Measurements from ENCODE around the gene GABRB1. TPM values are rescaled to one million over a fixed set of nuclear protein-coding genes. Genes with fewer than 3 reads are reported as not detected.
A peak's percentile ranks its signal among the peaks of the same experiment; 100 is the strongest.

Gene GABRB1
- total and polyA plus RNA-seq, 2 experiments from 2014 or later, result not detected

DNA sequence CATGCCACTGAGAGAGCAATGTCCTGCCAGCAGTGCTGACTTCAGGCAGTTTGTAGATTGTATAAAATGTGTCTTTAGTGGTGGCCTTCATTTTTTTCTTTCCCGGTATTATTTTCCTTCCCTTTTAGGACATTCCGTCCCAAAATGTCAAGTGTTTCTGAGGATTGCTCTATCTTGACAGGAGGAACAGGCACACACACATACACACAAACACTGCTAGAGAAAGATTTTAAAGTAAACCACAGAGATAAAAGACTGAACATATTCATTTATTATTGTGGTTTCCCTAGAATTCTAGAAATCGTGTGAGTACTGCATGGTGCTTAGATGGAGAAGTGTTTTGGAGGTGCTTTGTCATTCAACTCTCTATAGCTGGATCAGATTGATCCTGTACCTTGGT, 111.9 kb downstream of the GABRB1 start:
- Histone ChIP-seq H3K4me1 (ENCODE audit: insufficient read depth) (no peaks in the 10 kb centered on the region), H3K4me2 (ENCODE audit: unreplicated experiment) (no peak overlapping the region), H3K27ac (no peak overlapping the region), H3K9ac (no peak overlapping the region), H3K9me3 (ENCODE audit: low read depth) (no peaks in the 10 kb centered on the region), H3K4me3 (no peak overlapping the region), H2AFZ (no peak overlapping the region), H3K36me3 (ENCODE audit: low read depth) (no peaks in the 10 kb centered on the region), H3K9me2 (ENCODE audit: insufficient read depth) (no peaks in the 10 kb centered on the region), H4K20me1 (ENCODE audit: insufficient read depth) (no peaks in the 10 kb centered on the region), H3K27me3 (replicated peaks; ENCODE audit: insufficient read depth) (no peaks in the 10 kb centered on the region; the same call in 1 of the 2 replicates), H3K79me2 (ENCODE audit: insufficient read depth) (no peaks in the 10 kb centered on the region), H3F3A (ENCODE audit: insufficient read depth) (no peaks in the 10 kb centered on the region)
- 39 to 42% methylated on average over 3 of the region's 3 CpGs for WGBS, 2 experiments (ENCODE audit: low coverage in 1 of 2, low lambda C conversion rate in 2 of 2, missing lambda C conversion rate in 2 of 2)
- no peak for DNase-seq
- in situ Hi-C loops (cut with MboI), result no loop called here
- TF ChIP-seq EZH2phosphoT487 (IDR thresholded peaks at IDR 0.05; ENCODE audit: insufficient read depth, low read depth), result no peak
- TF ChIP-seq EZH2 (IDR thresholded peaks at IDR 0.05; ENCODE audit: insufficient read depth, poor library complexity, severe bottlenecking), result no peak

DNA sequence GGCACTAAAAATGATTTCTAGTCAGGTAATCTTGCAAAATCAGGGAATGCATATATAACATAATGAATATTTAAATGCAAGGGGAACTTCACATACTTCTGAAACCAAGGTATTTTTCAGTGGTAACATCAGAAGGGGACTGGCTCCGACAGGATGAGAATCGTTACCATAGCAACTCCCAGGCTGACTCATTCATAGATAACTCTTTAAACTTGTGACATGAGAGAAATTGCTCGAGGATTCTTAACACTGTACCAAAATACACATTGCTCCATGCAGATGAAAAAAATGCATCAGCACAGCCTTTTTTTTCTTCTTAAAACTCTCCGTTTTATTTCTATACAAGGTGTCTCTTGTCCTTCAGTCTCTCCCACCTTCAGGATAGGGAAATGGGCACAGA, 114.3 kb downstream of the GABRB1 start:
- no peak for TF ChIP-seq EZH2phosphoT487 (IDR thresholded peaks at IDR 0.05; ENCODE audit: insufficient read depth, low read depth)
- no peak for TF ChIP-seq EZH2 (IDR thresholded peaks at IDR 0.05; ENCODE audit: insufficient read depth, poor library complexity, severe bottlenecking)
- H3K79me2 ChIP-seq (ENCODE audit: insufficient read depth), result no peaks in the 10 kb centered on the region
- H2AFZ ChIP-seq, result no peak overlapping the region
- H3K4me1 ChIP-seq (ENCODE audit: insufficient read depth), result no peaks in the 10 kb centered on the region
- H3K27me3 ChIP-seq (replicated peaks; ENCODE audit: insufficient read depth), result no peaks in the 10 kb centered on the region; the same call in 1 of the 2 replicates
- H3K36me3 ChIP-seq (ENCODE audit: low read depth), result no peaks in the 10 kb centered on the region
- H4K20me1 ChIP-seq (ENCODE audit: insufficient read depth), result no peaks in the 10 kb centered on the region
- H3K9me2 ChIP-seq (ENCODE audit: insufficient read depth), result no peaks in the 10 kb centered on the region
- H3K9me3 ChIP-seq (ENCODE audit: low read depth), result no peaks in the 10 kb centered on the region
- H3K4me3 ChIP-seq, result no peak overlapping the region
- no peak overlapping the region for H3K4me2 ChIP-seq (ENCODE audit: unreplicated experiment)
- in situ Hi-C loops (cut with MboI), result no loop called here
- no peak overlapping the region for H3K9ac ChIP-seq
- no peaks in the 10 kb centered on the region for H3F3A ChIP-seq (ENCODE audit: insufficient read depth)
- WGBS, 2 experiments (ENCODE audit: low coverage in 1 of 2, low lambda C conversion rate in 2 of 2, missing lambda C conversion rate in 2 of 2), result 4 to 6% methylated on average over 4 of the region's 4 CpGs
- DNase-seq, result peak; percentile 6
- no peak overlapping the region for H3K27ac ChIP-seq

DNA sequence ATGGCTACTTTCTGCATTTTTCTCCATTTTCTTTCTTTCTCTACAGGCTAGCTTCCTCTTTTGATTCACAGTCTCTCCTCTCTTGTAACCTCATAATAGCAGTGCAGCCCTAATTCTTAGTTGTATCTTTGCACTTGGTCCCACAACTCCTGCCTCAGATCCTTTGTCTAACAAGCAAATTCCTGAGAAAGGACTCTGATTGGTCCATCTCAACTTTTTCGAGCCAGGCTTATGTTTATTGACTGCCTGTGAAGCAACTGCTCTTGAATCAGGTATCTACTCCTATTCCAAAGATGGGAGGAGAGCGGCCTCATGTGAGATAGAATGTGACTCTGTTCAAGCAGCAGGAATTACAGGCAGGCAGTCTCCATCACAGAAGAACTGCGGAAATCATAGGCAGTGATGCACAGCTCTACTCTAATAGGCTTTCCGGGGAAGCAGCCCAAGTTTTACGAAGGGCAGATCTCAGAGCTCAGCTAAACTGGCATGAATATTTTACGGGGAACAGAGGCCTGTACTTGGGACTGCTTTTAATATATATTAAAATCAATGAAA, 123.5 kb downstream of the GABRB1 start:
- Histone ChIP-seq H3K9ac (no peak overlapping the region), H3K27me3 (replicated peaks; ENCODE audit: insufficient read depth) (no peaks in the 10 kb centered on the region), H3K9me2 (ENCODE audit: insufficient read depth) (no peaks in the 10 kb centered on the region), H3K4me1 (ENCODE audit: insufficient read depth) (no peaks in the 10 kb centered on the region), H3F3A (ENCODE audit: insufficient read depth) (no peaks in the 10 kb centered on the region), H3K36me3 (ENCODE audit: low read depth) (no peaks in the 10 kb centered on the region), H2AFZ (no peak overlapping the region), H3K9me3 (ENCODE audit: low read depth) (no peaks in the 10 kb centered on the region), H3K4me3 (no peak overlapping the region), H3K27ac (no peak overlapping the region), H4K20me1 (ENCODE audit: insufficient read depth) (no peaks in the 10 kb centered on the region), H3K79me2 (ENCODE audit: insufficient read depth) (no peaks in the 10 kb centered on the region), H3K4me2 (ENCODE audit: unreplicated experiment) (no peak overlapping the region)
- in situ Hi-C loops (cut with MboI), result no loop called here
- DNase-seq, result no peak
- 13 to 14% methylated on average over 6 of the region's 6 CpGs for WGBS, 2 experiments (ENCODE audit: low coverage in 1 of 2, low lambda C conversion rate in 2 of 2, missing lambda C conversion rate in 2 of 2)
- TF ChIP-seq EZH2 (IDR thresholded peaks at IDR 0.05; ENCODE audit: insufficient read depth, poor library complexity, severe bottlenecking) (no peak), EZH2phosphoT487 (IDR thresholded peaks at IDR 0.05; ENCODE audit: insufficient read depth, low read depth) (no peak)

DNA sequence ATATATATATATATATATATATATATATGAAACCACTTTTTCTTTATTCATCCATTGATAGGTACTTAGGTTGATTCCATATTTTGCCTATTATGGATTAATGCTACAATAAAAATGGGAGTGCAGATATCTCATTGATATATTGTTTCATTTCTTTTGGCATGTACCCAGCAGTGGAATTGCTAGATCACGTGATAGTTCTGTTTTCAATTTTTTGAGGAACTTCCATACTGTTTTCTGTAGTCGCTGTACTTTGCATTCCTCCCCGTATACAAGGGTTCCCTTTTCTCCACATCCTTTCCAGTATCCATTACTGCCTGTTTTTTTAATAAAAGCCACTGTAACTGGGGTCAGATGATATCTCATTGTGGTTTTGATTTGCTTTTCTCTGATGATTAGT, 124.6 kb downstream of the GABRB1 start:
- no peak overlapping the region for H3K9ac ChIP-seq
- no peaks in the 10 kb centered on the region for H3K9me2 ChIP-seq (ENCODE audit: insufficient read depth)
- no peak overlapping the region for H3K27ac ChIP-seq
- H3K4me1 ChIP-seq (ENCODE audit: insufficient read depth), result no peaks in the 10 kb centered on the region
- in situ Hi-C loops (cut with MboI), result no loop called here
- TF ChIP-seq EZH2phosphoT487 (IDR thresholded peaks at IDR 0.05; ENCODE audit: insufficient read depth, low read depth), result no peak
- no peak for TF ChIP-seq EZH2 (IDR thresholded peaks at IDR 0.05; ENCODE audit: insufficient read depth, poor library complexity, severe bottlenecking)
- no peak overlapping the region for H3K4me2 ChIP-seq (ENCODE audit: unreplicated experiment)
- no peaks in the 10 kb centered on the region for H4K20me1 ChIP-seq (ENCODE audit: insufficient read depth)
- no peaks in the 10 kb centered on the region for H3K36me3 ChIP-seq (ENCODE audit: low read depth)
- H3K9me3 ChIP-seq (ENCODE audit: low read depth), result no peaks in the 10 kb centered on the region
- H2AFZ ChIP-seq, result no peak overlapping the region
- H3K79me2 ChIP-seq (ENCODE audit: insufficient read depth), result no peaks in the 10 kb centered on the region
- WGBS, 2 experiments (ENCODE audit: low coverage in 1 of 2, low lambda C conversion rate in 2 of 2, missing lambda C conversion rate in 2 of 2), result 5 to 10% methylated on average over 3 of the region's 3 CpGs
- H3F3A ChIP-seq (ENCODE audit: insufficient read depth), result no peaks in the 10 kb centered on the region
- H3K4me3 ChIP-seq, result no peak overlapping the region
- H3K27me3 ChIP-seq (replicated peaks; ENCODE audit: insufficient read depth), result no peaks in the 10 kb centered on the region
- no peak for DNase-seq

DNA sequence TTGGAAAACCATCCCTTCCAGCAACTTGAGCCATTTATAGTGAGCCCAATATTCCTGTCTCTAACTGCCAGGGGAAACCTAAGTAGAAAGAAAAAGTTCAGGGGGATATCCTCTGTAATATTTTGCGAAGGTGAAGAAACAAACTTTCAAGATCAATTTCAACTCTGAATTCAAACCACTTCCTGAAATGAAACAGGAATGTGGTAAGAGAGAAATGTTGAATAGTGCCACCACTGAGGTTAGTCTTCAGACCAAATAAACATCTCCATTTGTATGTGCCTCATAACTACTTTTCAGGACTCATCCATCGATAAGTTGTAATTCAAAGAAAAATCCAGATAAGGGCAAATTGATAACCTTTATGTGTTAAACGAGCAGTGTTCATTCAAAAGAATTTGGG, 128.7 kb downstream of the GABRB1 start:
- no peaks in the 10 kb centered on the region for H4K20me1 ChIP-seq (ENCODE audit: insufficient read depth)
- no peaks in the 10 kb centered on the region for H3K9me2 ChIP-seq (ENCODE audit: insufficient read depth)
- H3K4me3 ChIP-seq, result no peak overlapping the region
- no peak for TF ChIP-seq EZH2 (IDR thresholded peaks at IDR 0.05; ENCODE audit: insufficient read depth, poor library complexity, severe bottlenecking)
- in situ Hi-C loops (cut with MboI), result no loop called here
- no peak overlapping the region for H3K9ac ChIP-seq
- H3K27ac ChIP-seq, result no peak overlapping the region
- no peak overlapping the region for H3K4me2 ChIP-seq (ENCODE audit: unreplicated experiment)
- no peaks in the 10 kb centered on the region for H3K27me3 ChIP-seq (replicated peaks; ENCODE audit: insufficient read depth)
- WGBS, 2 experiments (ENCODE audit: low coverage in 1 of 2, low lambda C conversion rate in 2 of 2, missing lambda C conversion rate in 2 of 2), result 29 to 41% methylated on average over 3 of the region's 3 CpGs
- no peaks in the 10 kb centered on the region for H3K4me1 ChIP-seq (ENCODE audit: insufficient read depth)
- no peak for DNase-seq
- no peaks in the 10 kb centered on the region for H3K36me3 ChIP-seq (ENCODE audit: low read depth)
- no peaks in the 10 kb centered on the region for H3K9me3 ChIP-seq (ENCODE audit: low read depth)
- no peaks in the 10 kb centered on the region for H3K79me2 ChIP-seq (ENCODE audit: insufficient read depth)
- H2AFZ ChIP-seq, result no peak overlapping the region
- no peaks in the 10 kb centered on the region for H3F3A ChIP-seq (ENCODE audit: insufficient read depth)
